GM18873 (cell line): Measurements from ENCODE around the gene SGTA.

Source experiments
- ATAC-seq: cut with Tn5 transposase; IDR thresholded peaks from one replicate; pipeline ENCODE4 v1.9.1; 2021; ENCODE audit warnings: mild to moderate bottlenecking, moderate library complexity, moderate number of reproducible peaks; ENCODE audit not compliant: unreplicated experiment, low FRiP score

The SGTA gene

DNA sequence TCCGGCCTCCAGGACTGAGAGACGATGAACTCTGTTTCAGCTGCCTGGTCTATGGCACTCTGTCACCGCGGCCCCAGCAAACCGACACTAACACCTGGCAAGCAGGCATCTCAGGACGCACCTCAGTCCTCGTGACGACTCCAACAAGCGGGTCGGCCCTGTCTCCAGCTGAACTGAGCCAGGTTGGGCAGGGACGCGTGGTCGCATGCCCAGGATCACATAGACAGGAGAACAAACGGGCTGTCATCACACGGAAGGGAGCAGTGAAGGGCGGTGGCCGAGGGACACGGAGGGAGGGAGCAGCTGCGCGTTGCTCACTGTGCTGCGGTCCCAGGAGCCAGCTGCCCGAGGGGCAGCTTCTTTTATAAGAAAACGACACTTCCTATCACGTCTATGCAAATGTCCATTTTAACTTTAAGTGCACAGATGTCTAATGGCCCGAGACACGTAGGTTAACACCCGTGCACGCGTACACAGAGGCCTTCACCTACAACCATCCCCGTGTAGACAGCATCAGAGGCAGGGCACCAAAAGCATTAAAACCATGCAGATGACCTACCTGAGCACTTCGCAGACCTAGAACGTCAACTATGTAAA is 8.9 kb downstream of the SGTA start:
- ATAC-seq = no peak

DNA sequence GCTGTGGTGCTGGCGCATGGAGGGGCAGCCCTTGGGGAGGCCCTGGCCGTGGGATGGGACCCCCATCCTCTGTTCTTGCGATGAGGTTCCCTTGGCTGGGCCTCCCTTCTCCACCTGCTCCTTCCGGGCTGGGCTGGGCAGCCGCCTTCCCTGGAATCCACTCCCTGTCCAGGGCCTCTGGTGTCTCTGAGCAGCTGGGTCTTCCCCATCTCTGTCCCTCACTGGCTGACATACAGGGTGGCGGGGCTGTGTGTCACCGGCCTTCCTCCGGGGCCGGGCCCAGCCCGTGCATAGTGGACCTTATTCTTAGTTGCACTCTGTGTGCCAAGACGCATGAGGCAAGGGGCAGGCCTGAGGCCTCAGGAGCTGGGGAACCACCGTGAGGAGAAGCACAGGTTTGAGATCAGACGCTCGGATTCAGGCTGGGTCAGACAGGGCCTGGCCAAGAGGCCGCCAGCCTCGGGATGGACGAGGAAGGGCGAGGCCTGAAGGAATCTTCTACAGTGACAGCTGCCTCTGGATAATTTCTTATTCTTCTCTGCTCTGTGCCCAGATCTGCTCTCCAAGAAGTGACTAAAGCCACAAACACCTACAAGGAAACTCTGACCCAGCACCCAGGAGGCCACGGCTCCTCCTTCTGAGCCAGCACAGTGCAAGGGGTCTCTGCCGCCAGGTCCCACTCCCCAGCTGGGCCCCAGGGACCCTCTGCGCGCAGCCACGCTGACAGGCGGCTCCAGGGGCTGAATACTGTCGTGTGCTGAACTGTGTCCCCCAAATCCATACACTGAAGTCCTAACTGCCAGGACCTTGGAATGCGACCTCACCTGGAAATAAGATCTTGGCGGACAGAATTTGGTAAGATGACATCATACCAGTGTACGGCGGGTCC is 11.0 kb downstream of the SGTA start:
- no peak for ATAC-seq

DNA sequence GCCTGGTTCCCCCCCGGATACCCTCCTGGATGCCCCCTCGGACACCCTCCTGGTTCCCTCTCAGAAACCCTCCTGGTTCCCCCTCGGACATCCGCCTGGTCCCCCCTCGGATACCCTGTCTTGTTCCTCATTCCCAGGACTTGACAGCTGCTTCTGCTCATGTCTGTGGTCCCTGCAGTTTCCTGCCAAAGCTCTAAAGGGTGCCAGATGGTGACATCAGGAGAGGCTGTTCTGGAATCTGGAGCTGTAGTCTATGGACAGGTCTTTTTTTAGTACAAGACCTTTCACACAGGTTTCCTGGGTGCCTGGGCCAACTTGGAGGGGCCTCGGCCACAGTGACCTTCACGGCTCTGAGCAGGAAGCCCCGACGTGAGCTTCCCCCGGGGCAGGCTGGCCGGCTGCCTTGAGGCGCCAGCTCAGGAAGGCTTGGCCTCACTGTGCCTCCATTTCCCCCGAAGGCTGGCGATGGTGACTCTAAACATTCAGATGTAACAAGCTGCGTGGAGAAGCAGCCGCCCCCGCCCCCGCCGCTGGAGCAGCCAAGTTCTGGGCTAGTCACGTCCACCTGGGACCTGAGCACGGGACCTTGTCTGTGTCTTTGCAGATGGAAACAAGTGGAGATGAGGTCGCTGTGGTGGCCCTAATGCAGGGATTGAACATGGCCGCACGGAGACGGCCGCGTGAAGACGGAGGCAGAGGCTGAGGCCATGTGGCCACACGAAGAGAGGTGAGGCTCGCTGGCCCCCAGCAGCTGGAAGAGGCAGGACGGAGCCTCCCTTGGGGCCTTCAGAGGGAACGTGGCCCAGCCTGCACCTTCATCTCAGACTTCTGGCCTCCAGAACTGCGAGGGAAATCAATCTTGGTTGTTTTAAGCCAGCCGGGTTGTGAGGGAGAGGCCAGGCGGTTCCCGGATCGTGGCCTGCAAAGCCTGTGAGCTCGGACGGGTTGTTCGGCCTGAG is 12.7 kb downstream of the SGTA start:
- ATAC-seq = no peak

DNA sequence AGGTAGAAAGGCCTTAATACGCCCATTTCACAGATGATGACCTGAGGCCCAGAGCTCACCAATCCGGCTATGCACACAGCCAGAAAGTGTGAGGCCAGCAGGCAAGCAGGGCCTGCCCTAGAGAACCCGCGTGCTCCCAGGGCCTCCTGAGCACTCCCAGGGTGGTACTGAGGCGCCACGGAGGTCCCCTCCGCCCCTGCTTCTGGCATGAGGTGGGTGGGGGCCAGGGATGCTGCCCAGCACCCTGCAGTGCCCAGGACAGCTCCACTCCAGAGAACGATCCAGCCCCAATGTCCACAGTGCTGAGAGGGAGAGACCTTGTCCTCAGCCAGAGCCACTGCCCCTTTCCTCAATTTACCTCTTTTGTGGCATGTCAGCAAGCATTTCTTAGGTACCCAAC is 13.9 kb downstream of the SGTA start:
- ATAC-seq = no peak

DNA sequence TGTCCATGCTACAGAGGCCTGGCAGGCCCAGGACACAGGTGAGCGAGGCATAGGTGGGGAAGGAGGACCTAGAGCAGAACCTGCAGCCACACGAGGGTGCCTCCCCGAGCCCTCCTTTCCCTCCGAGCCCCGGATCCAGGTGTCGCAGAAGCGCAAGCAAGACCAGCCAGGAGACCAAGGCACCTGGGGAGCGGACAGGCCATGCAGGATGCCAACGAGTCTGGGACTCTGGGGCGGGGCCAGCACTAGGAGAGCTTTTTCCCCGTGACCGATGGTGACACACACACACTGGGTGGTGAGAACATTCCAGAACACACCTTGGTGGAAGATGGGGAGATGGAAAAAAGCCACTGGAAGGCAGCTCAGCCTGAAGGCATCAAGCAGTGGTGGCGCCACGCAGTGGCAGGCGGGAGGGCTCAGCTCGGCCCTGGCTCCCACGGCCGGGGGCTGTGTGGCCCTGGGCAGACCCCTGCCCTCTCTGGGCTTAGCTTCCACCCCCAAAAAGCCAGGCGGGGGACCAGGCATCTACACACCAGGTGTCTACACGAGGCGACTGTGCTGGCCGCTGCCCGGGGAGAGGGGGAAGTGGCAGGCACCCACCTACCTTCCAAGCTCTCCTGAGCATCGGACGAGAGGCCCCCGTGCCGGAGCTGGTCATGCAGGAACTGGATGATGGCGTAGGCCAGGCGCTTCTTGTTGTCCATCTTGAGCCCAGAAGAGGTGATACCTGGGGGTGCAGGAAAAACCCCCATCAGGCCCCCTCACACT is 14.5 kb downstream of the SGTA start:
- ATAC-seq = no peak

DNA sequence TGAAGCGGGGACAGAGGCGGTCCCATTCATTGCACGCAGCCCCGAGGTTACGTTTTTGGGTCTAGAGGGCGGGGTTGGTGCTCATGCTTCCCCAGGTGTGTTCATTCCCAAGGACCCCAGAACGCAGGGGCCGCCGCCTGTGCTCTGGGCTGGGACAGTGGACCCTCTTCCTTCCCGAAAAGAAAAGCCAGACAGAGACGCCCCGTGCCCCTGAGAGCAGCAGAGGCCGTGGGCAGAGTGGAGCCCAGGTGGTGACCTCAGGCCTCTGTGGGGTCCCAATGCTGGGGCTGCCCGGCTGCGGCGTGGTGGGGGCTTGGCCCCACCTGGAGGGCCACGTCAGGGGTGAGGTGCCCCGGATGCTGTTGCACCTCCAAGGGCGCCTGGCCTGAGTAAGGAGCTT is 15.4 kb downstream of the SGTA start:
- no peak for ATAC-seq

DNA sequence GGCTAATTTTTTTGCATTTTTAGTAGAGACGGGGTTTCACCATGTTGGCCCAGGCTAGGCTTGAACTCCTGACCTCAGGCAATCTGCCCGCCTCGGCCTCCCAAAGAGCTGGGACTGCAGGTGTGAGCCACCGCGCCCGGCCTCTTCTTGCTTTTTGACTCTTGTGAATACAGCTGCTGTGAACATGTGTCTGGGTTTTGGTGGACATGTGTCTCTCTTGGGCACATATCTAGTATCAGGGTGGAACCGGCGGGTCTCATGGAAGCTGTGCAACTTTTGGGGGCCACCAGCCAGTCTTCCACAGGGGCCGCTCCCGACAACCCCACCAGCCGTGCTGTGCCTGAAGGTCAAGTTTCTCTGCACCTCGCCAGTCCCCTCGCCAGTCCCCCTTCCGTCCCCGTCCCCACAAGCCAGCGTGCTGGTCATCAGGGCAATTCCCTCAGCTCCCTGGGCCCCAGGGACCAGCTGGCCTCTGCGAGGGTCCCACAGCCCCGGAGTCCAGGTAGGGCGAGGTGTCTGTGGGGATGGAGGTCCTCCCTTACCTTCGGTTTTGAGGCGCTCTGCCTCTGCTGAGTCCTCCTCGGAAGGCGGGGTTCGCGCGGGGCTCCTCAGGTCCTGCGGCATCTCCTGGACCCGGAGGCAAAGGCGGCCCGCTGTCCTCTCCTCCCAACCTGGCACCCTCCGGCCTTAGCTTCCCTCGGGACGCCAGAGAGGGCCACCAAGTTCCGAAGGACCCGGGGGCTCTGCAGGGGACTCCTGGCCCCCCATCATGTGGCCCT is 16.3 kb downstream of the SGTA start:
- ATAC-seq = no peak

DNA sequence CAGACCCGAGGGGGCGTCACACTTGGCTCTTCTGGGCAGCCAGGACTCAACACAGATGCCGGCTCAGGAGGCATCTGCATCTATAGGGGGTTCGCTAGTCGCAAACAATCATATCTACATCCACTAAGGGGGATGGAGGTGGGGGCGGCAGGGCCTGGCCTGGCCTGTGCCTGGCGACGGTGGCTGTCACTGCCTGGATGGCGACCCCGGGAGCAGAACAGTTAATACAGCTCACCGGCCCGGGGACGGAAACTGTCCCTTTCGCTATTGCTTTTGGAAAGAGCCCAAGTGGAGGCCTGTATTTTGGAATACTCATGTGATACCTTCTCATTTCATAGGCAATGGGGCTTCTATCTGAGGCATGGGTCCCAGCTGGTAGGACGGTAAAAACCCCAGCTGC is 17.7 kb downstream of the SGTA start:
- ATAC-seq = no peak

DNA sequence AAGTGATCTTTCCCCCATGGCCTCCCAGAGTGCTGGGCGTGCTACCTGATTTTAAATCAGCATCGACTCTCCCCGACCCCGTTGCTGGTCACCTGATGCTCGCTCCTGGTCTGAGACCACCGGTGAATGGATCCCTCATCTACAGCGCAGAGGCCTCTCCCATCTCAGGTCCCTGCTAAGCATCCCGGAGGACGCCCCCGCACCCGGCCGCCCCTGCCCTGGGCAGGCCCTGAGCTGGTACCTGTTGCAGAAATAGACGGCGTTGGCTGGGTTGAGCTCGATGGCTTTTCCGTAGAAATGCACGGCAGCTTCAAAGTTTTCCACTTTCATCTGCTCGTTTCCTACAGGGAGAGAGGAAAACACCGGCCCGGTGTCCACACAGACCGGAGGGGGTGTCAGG is 18.1 kb downstream of the SGTA start:
- ATAC-seq = no peak

DNA sequence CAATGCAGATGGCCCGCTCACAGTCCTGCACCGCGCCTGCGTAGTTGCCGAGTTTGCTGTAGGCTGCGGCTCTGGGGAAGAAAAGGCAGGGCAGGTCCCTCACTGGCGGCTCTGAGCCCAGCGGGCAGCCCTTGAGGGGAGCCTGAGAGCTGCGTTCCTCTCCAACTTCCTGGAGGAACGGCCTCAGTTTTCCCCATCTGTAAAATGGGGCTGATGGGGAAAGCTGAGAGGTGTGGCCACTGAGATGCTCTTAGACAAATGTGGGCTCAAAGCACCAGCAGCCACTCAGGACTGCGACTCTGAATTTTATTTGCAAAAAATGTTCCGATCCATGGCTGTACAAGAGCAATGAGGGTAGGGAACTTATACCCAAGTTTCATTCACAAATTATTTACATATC is 19.4 kb downstream of the SGTA start:
- no peak for ATAC-seq

DNA sequence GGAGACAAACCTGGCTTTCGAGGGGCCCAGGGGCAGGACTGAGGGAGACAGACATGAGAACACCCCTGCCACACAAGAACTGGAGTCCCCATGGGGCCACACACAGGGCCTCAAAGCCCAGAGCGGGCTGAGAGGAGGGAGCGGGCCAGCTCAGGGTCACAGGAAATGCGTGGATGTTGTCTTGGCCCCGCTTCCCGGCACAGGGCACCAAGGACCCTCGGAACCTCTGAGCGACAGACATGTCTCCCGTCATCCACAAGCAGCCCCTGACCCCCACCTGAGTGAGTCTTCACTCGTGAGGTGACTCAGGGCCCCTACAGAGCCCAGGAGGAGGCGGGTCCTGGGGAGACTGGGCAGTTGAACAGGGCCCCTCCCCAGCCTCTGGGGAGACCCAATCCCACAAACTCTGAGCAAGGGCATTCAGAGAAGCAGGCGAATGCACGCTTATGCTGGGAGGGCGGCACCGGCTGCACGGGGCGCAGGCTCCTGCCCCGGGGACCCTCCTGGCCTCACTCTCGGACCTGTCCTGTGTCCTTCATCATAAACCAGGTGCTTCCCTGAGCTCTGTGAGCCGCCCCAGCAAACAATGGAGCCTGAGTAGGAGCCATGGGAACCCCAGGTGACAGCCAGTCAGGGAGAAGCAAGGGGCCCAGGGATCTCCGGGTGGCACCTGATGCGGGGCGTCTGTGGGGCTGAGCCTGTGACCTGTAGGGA is 20.1 kb downstream of the SGTA start:
- ATAC-seq = no peak

DNA sequence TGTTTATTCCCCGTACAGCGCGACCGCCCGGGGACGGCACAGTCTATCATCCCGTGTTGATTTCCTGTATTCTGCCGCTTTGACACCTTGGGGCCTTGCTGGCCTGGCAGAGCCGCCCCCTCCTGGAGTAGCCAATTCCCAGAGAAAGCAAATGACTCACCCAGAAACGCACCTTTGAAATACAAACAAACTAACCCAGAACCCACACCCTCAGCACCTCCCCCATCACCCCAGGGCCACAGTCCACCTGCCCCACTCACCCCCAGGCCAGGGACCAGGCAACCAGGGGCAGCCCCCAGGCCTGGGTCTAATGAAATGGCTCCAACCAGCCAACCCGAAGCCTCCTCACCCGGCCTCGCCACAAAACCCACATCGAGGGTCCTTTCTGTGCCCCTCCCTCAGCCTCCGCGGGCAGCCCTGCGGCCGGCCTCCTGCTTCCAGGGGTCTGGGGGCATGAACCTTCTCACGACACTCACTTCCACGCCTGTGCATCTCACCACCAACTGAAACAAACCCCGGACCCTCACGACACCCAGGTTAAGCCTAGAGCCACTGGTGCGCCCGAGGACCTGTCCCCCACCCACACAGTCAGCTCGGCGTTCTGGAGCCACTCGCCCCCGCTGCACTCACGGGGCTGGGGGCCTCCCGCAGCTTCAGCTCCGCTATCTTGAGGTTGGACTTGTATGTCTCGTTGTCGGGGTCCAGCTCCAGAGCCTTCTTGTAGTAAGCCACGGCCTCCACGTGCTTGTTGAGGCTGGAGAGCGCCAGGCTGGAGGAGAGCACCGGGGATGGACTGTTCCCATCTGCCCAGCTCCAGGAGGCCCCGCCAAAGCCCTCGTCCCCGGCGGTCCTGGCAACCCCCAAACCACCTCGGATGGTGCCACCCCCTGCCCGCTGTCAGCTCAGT is 20.9 kb downstream of the SGTA start:
- ATAC-seq = no peak

DNA sequence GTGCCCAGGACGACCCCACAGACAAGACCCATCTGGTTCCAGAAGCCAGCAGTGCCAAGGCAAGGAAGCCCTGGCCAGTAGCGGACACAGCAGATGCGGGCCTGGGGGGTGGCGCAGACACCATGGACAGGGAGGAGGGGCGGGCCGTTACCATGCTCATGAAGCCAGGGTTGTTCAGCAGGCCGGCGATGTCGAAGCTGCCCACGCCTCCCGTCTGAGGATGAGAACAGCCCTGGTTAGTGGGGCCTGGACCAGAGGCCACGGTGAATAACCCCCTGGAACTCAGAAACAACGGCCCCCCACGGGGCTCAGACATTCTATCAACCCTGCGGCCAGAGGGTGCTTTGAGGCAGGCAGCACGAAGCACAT is 21.8 kb downstream of the SGTA start:
- no peak for ATAC-seq

DNA sequence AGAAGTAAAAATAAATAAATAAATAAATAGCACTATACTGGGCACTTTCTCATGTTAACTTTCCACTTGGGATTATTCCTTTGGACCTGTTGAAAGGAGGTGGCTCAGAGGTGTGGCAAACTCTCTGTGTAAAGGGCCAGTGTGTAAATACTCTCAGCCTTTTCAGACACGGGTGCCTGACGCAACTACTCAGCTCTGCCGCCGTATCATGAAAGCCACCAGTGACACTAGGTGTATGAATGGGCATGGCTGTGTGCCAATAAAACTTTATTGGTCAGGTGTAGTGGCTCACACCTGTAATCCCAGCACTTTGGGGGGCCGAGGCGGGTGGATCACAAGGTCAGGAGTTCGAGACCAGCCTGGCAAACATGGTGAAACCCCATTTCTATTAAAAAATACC is 23.1 kb downstream of the SGTA start:
- no peak for ATAC-seq

DNA sequence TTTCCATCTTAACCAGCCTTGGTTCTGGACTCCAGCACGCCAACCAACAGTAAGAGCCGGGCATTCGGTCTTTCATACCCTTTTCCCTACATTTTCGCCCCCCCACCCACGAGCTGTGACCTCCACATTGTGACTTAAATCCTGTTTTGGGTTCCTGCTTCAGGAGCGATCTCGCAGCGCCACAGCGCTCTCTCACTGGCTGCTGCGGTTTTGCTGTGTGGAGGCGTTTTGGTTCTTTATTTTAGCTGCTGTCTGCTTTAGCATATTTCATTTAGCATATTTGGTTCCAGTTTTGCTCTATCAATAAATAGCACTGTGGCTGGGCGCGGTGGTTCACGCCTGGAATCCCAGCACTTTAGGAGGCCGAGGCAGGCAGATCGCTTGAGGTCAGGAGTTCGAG is 23.7 kb downstream of the SGTA start:
- ATAC-seq = no peak

DNA sequence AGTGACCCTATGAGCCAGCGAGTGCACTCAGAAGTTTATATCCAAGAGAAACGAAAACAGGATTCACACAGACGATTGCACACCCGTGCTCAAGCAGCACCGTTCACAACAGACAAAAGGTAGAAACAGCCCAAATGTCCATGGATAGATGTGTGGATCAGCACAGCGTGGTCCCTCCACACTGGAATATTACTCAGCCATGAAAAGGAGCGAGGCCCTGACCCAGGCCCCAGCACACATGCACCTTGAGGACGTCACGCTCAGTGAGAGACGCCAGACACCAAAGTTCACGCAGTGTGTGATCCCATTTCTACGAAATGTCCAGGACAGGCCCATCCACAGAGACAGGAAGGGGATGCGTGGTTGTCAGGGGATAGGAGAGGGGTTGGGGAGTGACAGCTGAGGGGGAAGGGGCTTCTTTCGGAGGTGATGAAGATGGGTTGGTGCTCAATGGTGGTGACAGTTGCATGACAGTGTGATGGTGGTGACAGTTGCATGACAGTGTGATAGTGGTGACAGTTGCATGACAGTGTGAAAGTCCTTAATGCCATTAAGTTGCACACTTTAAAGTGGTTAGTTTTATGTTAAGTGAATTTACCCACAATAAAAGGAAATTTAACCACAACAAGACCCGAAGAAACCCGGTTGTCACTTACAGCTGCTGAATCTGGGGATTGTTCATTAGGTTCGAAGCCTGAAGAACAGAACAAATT is 24.3 kb downstream of the SGTA start:
- no peak for ATAC-seq
